NB4 (cell line): ENCODE data around the gene RIC1.

Experiments
- CTCF ChIP-seq: IDR thresholded peaks from one replicate; pipeline ENCODE4 v1.5.1; 2012; ENCODE audit warnings: low read depth, low read length
- MYC ChIP-seq: IDR thresholded peaks from 2 replicates; pipeline ENCODE4 v1.6.1; 2011; ENCODE audit warnings: low read depth, low read length
- POLR2A ChIP-seq: IDR thresholded peaks from 2 replicates; pipeline ENCODE4 v1.6.1; 2011; ENCODE audit warnings: mild to moderate bottlenecking; ENCODE audit not compliant: insufficient read length; ENCODE audit errors: extremely low read depth
- TF ChIP-seq, protein P1 (sequence below): IDR thresholded peaks from 2 replicates; pipeline ENCODE4 v1.6.1; 2011; ENCODE audit warnings: low read depth, low read length

DNA sequence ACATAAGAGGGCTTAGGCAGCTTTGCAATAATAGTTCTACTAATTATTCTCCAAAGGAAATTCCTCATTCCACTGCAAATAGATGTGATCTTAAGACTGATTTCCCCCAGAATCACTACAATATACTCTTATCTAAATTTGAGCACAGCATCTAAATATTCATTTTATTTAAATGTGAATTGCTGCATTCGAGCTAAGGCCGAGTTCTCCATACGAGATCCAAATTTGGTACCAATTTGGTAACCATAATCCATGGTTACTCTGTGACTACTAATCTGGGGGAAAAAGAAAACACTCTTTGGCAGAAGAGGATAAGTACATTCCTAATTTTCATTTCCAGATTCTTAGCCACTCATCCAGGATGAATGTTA lies 19.7 kb upstream of the RIC1 start:
- TF ChIP-seq CTCF (no peak), POLR2A (no peak), MYC (no peak)
- TF ChIP-seq, protein P1, sequence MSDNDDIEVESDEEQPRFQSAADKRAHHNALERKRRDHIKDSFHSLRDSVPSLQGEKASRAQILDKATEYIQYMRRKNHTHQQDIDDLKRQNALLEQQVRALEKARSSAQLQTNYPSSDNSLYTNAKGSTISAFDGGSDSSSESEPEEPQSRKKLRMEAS: no peak
